ENCODE data around the gene ILKAP. TPM values are rescaled to one million over a fixed set of nuclear protein-coding genes. Genes with fewer than 3 reads are reported as not detected.

ILKAP gene
- total RNA-seq, 4 donors from 2014 or later, result 27.3 to 36.0 (median 34.3) TPM

DNA sequence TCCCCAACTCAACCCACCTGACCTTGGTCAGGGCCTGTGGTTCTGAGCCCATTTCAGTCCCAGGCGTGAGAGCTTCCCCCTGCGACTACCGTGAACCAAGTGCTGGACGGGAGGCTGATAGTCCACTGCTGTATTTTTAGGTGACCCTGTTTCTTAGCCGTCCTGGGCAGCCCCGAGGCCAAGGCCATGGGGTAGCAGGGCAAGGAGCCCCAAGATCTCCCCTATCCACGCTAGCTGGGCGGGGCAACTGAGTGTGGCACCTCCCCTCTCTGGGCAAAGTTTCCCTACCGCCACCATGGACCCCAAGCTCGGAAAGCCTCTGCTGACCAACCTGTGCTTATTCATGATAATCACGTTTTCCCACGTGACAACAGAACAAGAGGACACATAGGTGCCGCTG lies 65.6 kb downstream of the ILKAP start:
- Histone ChIP-seq H3K27ac (replicated peaks in 1 of 4) (no peak overlapping the region), H3K4me1 (peaks cover 19 to 43% (median 30%) of the 10 kb centered on the region in 4 donors), H3K4me3 (no peak overlapping the region), H3K9me3 (no peaks in the 10 kb centered on the region), H3K27me3 (no peaks in the 10 kb centered on the region), H3K36me3 (peaks cover 0 to 10% (median 3%) of the 10 kb centered on the region in 4 donors)
- TF ChIP-seq EP300 (IDR thresholded peaks at IDR 0.05) (no peak), POLR2AphosphoS5 (IDR thresholded peaks at IDR 0.05) (no peak), POLR2A (IDR thresholded peaks at IDR 0.05; ENCODE audit: low read depth) (no peak)
- TF ChIP-seq, protein P1, sequence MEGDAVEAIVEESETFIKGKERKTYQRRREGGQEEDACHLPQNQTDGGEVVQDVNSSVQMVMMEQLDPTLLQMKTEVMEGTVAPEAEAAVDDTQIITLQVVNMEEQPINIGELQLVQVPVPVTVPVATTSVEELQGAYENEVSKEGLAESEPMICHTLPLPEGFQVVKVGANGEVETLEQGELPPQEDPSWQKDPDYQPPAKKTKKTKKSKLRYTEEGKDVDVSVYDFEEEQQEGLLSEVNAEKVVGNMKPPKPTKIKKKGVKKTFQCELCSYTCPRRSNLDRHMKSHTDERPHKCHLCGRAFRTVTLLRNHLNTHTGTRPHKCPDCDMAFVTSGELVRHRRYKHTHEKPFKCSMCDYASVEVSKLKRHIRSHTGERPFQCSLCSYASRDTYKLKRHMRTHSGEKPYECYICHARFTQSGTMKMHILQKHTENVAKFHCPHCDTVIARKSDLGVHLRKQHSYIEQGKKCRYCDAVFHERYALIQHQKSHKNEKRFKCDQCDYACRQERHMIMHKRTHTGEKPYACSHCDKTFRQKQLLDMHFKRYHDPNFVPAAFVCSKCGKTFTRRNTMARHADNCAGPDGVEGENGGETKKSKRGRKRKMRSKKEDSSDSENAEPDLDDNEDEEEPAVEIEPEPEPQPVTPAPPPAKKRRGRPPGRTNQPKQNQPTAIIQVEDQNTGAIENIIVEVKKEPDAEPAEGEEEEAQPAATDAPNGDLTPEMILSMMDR (IDR thresholded peaks at IDR 0.05), result no peak
- intact Hi-C loops (cut with DNase I), result no loop called here
- no peak for DNase-seq (ENCODE audit: extremely low spot score)
- WGBS, result 96% methylated on average over 7 of the region's 13 CpGs

DNA sequence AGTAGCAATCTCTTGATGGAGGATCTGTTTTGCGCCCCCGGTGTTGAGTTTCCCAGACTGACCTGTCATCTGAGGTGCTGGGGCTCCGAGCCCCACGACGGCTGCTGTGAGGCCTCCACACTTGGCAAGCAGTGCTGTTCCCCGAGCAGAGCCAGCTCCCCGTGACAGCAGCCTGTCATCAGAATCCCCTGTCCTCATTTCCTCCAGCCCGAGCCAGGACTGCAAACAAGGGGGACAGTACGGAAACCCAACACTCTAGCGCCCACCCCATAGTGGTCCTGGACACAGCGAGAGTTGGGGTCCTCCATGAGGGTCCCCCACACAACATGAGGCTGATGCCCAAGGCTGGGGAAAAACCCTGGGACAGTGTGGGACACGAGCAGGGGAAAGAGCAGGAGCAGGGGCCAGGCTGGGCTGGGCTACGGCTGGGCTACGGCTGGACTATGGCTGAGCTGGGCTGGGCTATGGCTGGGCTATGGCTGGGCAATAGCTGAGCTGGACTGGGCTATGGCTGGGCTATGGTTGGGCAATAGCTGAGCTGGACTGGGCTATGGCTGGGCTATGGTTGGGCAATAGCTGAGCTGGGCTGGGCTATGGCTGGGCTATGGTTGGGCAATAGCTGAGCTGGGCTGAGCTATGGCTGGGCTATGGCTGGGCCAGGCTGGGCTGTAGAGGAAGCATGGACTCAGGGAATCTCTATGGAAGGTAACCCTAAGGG lies 66.5 kb downstream of the ILKAP start:
- WGBS, result 56% methylated on average over 9 of the region's 14 CpGs
- Histone ChIP-seq H3K4me1 (peaks cover 14 to 35% (median 29%) of the 10 kb centered on the region in 4 donors), H3K27me3 (no peaks in the 10 kb centered on the region), H3K36me3 (peaks cover 0 to 10% (median 3%) of the 10 kb centered on the region in 4 donors), H3K9me3 (no peaks in the 10 kb centered on the region), H3K27ac (replicated peaks in 1 of 4) (no peak overlapping the region), H3K4me3 (no peak overlapping the region)
- TF ChIP-seq POLR2AphosphoS5 (IDR thresholded peaks at IDR 0.05), result no peak
- TF ChIP-seq, protein P1 (IDR thresholded peaks at IDR 0.05), result no peak
- TF ChIP-seq EP300 (IDR thresholded peaks at IDR 0.05), result no peak
- TF ChIP-seq POLR2A (IDR thresholded peaks at IDR 0.05; ENCODE audit: low read depth), result no peak
- DNase-seq (ENCODE audit: extremely low spot score), result no peak
- intact Hi-C loops (cut with DNase I), result no loop called here

DNA sequence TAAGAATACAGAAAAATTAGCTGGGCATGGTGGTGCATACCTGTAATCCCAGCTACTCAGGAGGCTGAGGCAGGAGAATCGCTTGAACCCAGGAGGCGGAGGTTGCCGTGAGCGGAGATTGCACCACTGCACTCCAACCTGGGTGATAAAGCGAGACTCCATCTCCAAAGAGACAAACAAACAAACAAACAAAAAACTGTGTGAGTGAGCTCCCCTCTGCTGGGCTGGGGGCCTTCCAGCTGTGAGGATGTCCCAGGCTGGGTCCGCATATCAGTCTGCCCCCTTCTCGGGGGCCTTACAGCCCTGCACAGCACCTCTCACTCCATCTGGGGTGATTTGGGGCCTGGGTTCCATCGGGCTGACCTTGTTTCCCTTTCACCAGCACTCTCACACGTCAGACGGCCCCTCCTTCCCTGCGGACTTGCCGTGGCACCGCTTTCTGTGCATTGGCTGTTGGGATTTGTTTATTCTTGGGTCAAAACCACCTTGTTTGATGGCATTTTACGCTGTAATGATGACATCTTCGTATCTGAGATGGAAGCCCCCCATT lies 67.8 kb downstream of the ILKAP start:
- H3K27ac ChIP-seq (replicated peaks in 1 of 4), result no peak overlapping the region
- WGBS, result 90% methylated on average over 15 of the region's 15 CpGs
- H3K36me3 ChIP-seq, result peaks cover 0 to 12% (median under 1%) of the 10 kb centered on the region in 4 donors
- no peaks in the 10 kb centered on the region for H3K9me3 ChIP-seq
- H3K4me1 ChIP-seq, result peaks cover 14 to 31% (median 25%) of the 10 kb centered on the region in 4 donors
- intact Hi-C loops (cut with DNase I), result no loop called here
- DNase-seq (ENCODE audit: extremely low spot score), result no peak
- no peak for TF ChIP-seq POLR2AphosphoS5 (IDR thresholded peaks at IDR 0.05)
- TF ChIP-seq, protein P1 (IDR thresholded peaks at IDR 0.05), result no peak
- no peak for TF ChIP-seq POLR2A (IDR thresholded peaks at IDR 0.05; ENCODE audit: low read depth)
- TF ChIP-seq EP300 (IDR thresholded peaks at IDR 0.05), result no peak
- no peak overlapping the region for H3K4me3 ChIP-seq
- no peaks in the 10 kb centered on the region for H3K27me3 ChIP-seq

DNA sequence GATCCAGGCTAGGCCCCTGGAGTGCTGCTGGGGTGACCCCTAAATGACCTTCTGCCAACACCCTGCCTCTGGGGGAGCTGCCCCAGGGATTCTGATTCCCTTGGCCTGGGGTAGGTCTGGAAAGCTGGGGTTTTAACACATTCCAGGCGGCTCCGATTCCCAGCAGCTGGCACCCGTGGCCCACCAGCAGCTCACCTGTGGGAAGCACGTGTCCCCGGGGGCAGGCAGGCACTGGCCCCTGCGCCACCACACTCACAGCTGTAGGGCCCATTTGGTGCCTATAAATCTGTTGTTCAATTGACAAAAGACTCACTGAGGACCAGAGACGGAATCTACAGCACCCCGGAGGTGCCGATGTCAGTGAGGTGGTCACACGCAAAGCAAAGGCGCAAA lies 69.1 kb downstream of the ILKAP start:
- intact Hi-C loops (cut with DNase I), result no loop called here
- no peak for DNase-seq (ENCODE audit: extremely low spot score)
- H3K9me3 ChIP-seq, result no peaks in the 10 kb centered on the region
- TF ChIP-seq POLR2A (IDR thresholded peaks at IDR 0.05; ENCODE audit: low read depth) (no peak), EP300 (IDR thresholded peaks at IDR 0.05) (no peak), POLR2AphosphoS5 (IDR thresholded peaks at IDR 0.05) (no peak)
- TF ChIP-seq, protein P1 (IDR thresholded peaks at IDR 0.05), result no peak
- H3K36me3 ChIP-seq, result peaks cover 0 to 17% (median 0%) of the 10 kb centered on the region in 4 donors
- H3K4me1 ChIP-seq, result peaks cover 14 to 26% (median 21%) of the 10 kb centered on the region in 4 donors
- H3K27me3 ChIP-seq, result no peaks in the 10 kb centered on the region
- no peak overlapping the region for H3K27ac ChIP-seq (replicated peaks in 1 of 4)
- no peak overlapping the region for H3K4me3 ChIP-seq
- WGBS, result 99% methylated on average over 11 of the region's 11 CpGs

Measured in esophagus muscularis mucosa (tissue), 4 donors.